Mammary epithelial cell (primary cell): Measurements from ENCODE around the gene MUC5AC.
"Not testable (repeated sequence)": the region's sequence is repeated elsewhere in the genome, so short reads cannot be mapped to it uniquely, and the experiment has no call there.

Source experiments
- EZH2 ChIP-seq: IDR thresholded peaks from 2 replicates; pipeline ENCODE4 v1.6.1; 2012; ENCODE audit warnings: low read length, inconsistent platforms, borderline replicate concordance
- TF ChIP-seq, protein P1 (sequence below), 2 donors: IDR thresholded peaks in 1 of 2; conservative IDR thresholded peaks in 1 of 2; 2 replicates each; pipeline ENCODE4 v1.5.1; 2011 to 2012; ENCODE audit warnings: inconsistent platforms in 2 of 2, low read length in 2 of 2, mild to moderate bottlenecking in 2 of 2, control low read depth in 1 of 2, low read depth in 1 of 2; ENCODE audit not compliant: insufficient read depth in 1 of 2; ENCODE audit errors: extremely low read depth in 1 of 2

DNA sequence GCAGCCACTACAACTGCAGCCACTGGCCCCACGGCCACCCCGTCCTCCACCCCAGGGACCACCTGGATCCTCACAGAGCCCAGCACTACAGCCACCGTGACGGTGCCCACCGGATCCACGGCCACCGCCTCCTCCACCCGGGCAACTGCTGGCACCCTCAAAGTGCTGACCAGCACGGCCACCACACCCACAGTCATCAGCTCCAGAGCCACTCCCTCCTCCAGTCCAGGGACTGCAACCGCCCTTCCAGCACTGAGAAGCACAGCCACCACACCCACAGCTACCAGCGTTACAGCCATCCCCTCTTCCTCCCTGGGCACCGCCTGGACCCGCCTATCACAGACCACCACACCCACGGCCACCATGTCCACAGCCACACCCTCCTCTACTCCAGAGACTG, 88.5 kb downstream of the MUC5AC start:
- TF ChIP-seq, protein P1, sequence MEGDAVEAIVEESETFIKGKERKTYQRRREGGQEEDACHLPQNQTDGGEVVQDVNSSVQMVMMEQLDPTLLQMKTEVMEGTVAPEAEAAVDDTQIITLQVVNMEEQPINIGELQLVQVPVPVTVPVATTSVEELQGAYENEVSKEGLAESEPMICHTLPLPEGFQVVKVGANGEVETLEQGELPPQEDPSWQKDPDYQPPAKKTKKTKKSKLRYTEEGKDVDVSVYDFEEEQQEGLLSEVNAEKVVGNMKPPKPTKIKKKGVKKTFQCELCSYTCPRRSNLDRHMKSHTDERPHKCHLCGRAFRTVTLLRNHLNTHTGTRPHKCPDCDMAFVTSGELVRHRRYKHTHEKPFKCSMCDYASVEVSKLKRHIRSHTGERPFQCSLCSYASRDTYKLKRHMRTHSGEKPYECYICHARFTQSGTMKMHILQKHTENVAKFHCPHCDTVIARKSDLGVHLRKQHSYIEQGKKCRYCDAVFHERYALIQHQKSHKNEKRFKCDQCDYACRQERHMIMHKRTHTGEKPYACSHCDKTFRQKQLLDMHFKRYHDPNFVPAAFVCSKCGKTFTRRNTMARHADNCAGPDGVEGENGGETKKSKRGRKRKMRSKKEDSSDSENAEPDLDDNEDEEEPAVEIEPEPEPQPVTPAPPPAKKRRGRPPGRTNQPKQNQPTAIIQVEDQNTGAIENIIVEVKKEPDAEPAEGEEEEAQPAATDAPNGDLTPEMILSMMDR (conservative IDR thresholded peaks at IDR 0.05 in 1 of 2, IDR thresholded peaks at IDR 0.05 in 1 of 2; ENCODE audit: extremely low read depth in 1 of 2, insufficient read depth in 1 of 2, low read depth in 1 of 2, low read length in 2 of 2), result not testable (repeated sequence)
- TF ChIP-seq EZH2, result not testable (repeated sequence)
